Right cardiac atrium (tissue), 5 donors: Measurements from ENCODE around the gene EFR3B. TPM values are rescaled to one million over a fixed set of nuclear protein-coding genes. Genes with fewer than 3 reads are reported as not detected.
"Not testable (repeated sequence)": the region's sequence is repeated elsewhere in the genome, so short reads cannot be mapped to it uniquely, and the experiment has no call there.

Experiments
- ATAC-seq, 2 donors: fragments of 200-7000 bp; cut with Tn5 transposase; one replicate each; pipeline versions ENCODE4 v1.8.0 to v1.9.1; 2020; ENCODE audit warnings: moderate library complexity in 2 of 2, mild to moderate bottlenecking in 1 of 2
- DNase-seq, 3 donors: peaks; one replicate each; pipeline ENCODE4 v3.0.0-alpha.2; 2020
- H3K27ac ChIP-seq: one replicate; pipeline ENCODE4 v1.5.1; 2013; ENCODE audit warnings: mild to moderate bottlenecking, low read length, control low read depth, moderate library complexity
- H3K27me3 ChIP-seq: one replicate; pipeline ENCODE4 v1.6.1; 2013; ENCODE audit not compliant: control insufficient read depth, insufficient read depth
- H3K4me1 ChIP-seq: one replicate; pipeline ENCODE4 v1.6.1; 2013; ENCODE audit warnings: low read length; ENCODE audit not compliant: control insufficient read depth, insufficient read depth
- H3K4me3 ChIP-seq: one replicate; pipeline ENCODE4 v1.5.1; 2013; ENCODE audit warnings: low read length, control low read depth
- H3K9me3 ChIP-seq: one replicate; pipeline ENCODE4 v1.6.1; 2013; ENCODE audit warnings: low read length; ENCODE audit not compliant: control insufficient read depth
- WGBS: extraction: QIAGEN DNeasy Blood & Tissue Kit; methylation state at CpG from one replicate; pipeline ENCODE4 v1.1.7; 2013; 5-methylcytosine and 5-hydroxymethylcytosine counted together
- intact Hi-C, 4 donors: fragments of 100-400 bp; cut with DNase I; formaldehyde crosslinking; loops; one replicate each; pipeline versions ENCODE4 v1.11.0 to v1.14.0; 2022 to 2023
- polyA plus RNA-seq: library from polyadenylated mRNA; stranded (reverse); fragments of 200-250 nt; gene quantifications from one replicate; pipeline ENCODE4 v1.2.3, GENCODE V29; 2013
- total RNA-seq, 4 donors: library from RNA; stranded (reverse); fragmentation: NEBNext Ultra II Directional; extraction: Animal tissue kit (Norgen Biotek cat#: 25700); gene quantifications; one replicate each; pipeline ENCODE4 v1.2.1, GENCODE V29; 2021
- donor health status: healthy with polysubstance abuse.
- donor health status: DM: no; HTN: yes; CAD: no.
- donor health status: DM: no; HTN: no; CAD: no.
- donor health status: DM: no; HTN: yes; CAD: no; lungs with severe emphysema.
- donor health status: DM: yes; HTN: yes; CAD: no.

The EFR3B gene
- total and polyA plus RNA-seq, 5 donors = 2.9 to 9.7 (median 6.3) TPM

GRCh38 chr2:25127071-25127470 lies 85.2 kb downstream of the EFR3B start:
- not testable (repeated sequence) for H3K9me3 ChIP-seq, H3K4me1 ChIP-seq, H3K27ac ChIP-seq, H3K4me3 ChIP-seq, ATAC-seq, DNase-seq, H3K27me3 ChIP-seq
- WGBS = 86% methylated on average over 3 of the region's 3 CpGs
- intact Hi-C loops = loop anchor here in 2 of 4 donors (5.0 kb wide), 2 partner anchors 145 to 150 kb away; no protein-coding TSS in a partner anchor

GRCh38 chr2:25127646-25128045 lies 85.8 kb downstream of the EFR3B start:
- Histone ChIP-seq H3K4me1 (no peaks in the 10 kb centered on the region), H3K27ac (no peak overlapping the region), H3K27me3 (no peaks in the 10 kb centered on the region), H3K9me3 (no peaks in the 10 kb centered on the region), H3K4me3 (no peak overlapping the region)
- DNase-seq (peak in 1 of 3 donors; percentile 42), ATAC-seq (no peak)
- WGBS = 51% methylated on average over 5 of the region's 5 CpGs
- intact Hi-C loops = loop anchor here (2.0 to 5.0 kb wide), 4 partner anchors 145 to 155 kb away; no protein-coding TSS in a partner anchor

GRCh38 chr2:25129901-25130520 lies 88.1 kb downstream of the EFR3B start:
- Histone ChIP-seq H3K9me3 (no peaks in the 10 kb centered on the region), H3K27me3 (no peaks in the 10 kb centered on the region), H3K4me3 (no peak overlapping the region), H3K4me1 (no peaks in the 10 kb centered on the region), H3K27ac (no peak overlapping the region)
- intact Hi-C loops = loop anchor here (2.0 to 5.0 kb wide), 4 partner anchors 148 to 157 kb away; no protein-coding TSS in a partner anchor
- ATAC-seq (no peak), DNase-seq (peak in 1 of 3 donors; percentile 35)
- 90% methylated on average over 15 of the region's 15 CpGs for WGBS

GRCh38 chr2:25131253-25131566 lies 89.3 kb downstream of the EFR3B start:
- Histone ChIP-seq H3K9me3 (no peaks in the 10 kb centered on the region), H3K4me3 (no peak overlapping the region), H3K27me3 (no peaks in the 10 kb centered on the region), H3K4me1 (no peaks in the 10 kb centered on the region), H3K27ac (no peak overlapping the region)
- WGBS = 59% methylated on average over 24 of the region's 24 CpGs
- intact Hi-C loops = no loop called here
- peak in 1 of 3 donors; percentile 61 for DNase-seq
- no peak for ATAC-seq

GRCh38 chr2:25131567-25132298 lies 89.9 kb downstream of the EFR3B start:
- peak; percentile 46 to 75 (median 74) for DNase-seq
- Histone ChIP-seq H3K4me1 (no peaks in the 10 kb centered on the region), H3K27me3 (no peaks in the 10 kb centered on the region), H3K9me3 (no peaks in the 10 kb centered on the region), H3K27ac (no peak overlapping the region), H3K4me3 (peak overlapping the region; percentile 34)
- intact Hi-C loops = no loop called here
- ATAC-seq = peak; percentile 58 to 66
- WGBS = 16% methylated on average over 53 of the region's 53 CpGs

GRCh38 chr2:25132299-25132635 lies 90.4 kb downstream of the EFR3B start:
- 56% methylated on average over 9 of the region's 9 CpGs for WGBS
- H3K4me1 ChIP-seq = no peaks in the 10 kb centered on the region
- peak overlapping the region; percentile 34 for H3K4me3 ChIP-seq
- H3K27me3 ChIP-seq = no peaks in the 10 kb centered on the region
- intact Hi-C loops = no loop called here
- no peak overlapping the region for H3K27ac ChIP-seq
- no peaks in the 10 kb centered on the region for H3K9me3 ChIP-seq
- DNase-seq (no peak), ATAC-seq (no peak)

- DNase-seq (no peak), ATAC-seq (no peak)
- no peaks in the 10 kb centered on the region for H3K4me1 ChIP-seq
- H3K27me3 ChIP-seq = no peaks in the 10 kb centered on the region
- H3K27ac ChIP-seq = no peak overlapping the region
- no peak overlapping the region for H3K4me3 ChIP-seq
- WGBS = 90% methylated on average over 13 of the region's 13 CpGs
- intact Hi-C loops = no loop called here
- H3K9me3 ChIP-seq = no peaks in the 10 kb centered on the region
These were observed 90.8 kb downstream of the EFR3B start for GRCh38 chr2:25132693-25133092.

GRCh38 chr2:25140535-25140934 lies 98.7 kb downstream of the EFR3B start:
- ATAC-seq = not testable (repeated sequence)
- 97% methylated on average over 4 of the region's 4 CpGs for WGBS

GRCh38 chr2:25141120-25141519 lies 99.2 kb downstream of the EFR3B start:
- no peak overlapping the region for H3K4me3 ChIP-seq
- WGBS = 85% methylated on average over 8 of the region's 8 CpGs
- no peaks in the 10 kb centered on the region for H3K4me1 ChIP-seq
- H3K27me3 ChIP-seq = no peaks in the 10 kb centered on the region
- intact Hi-C loops = no loop called here
- ATAC-seq (no peak), DNase-seq (no peak)
- no peaks in the 10 kb centered on the region for H3K9me3 ChIP-seq
- no peak overlapping the region for H3K27ac ChIP-seq

More at GRCh38 chr2:25140535-25140934, 98.7 kb downstream of the EFR3B start:
- H3K4me1 ChIP-seq, H3K4me3 ChIP-seq, H3K27me3 ChIP-seq, H3K9me3 ChIP-seq, DNase-seq, H3K27ac ChIP-seq, intact Hi-C loops: not testable (repeated sequence)

- intact Hi-C loops = no loop called here
- DNase-seq (no peak), ATAC-seq (no peak)
- no peaks in the 10 kb centered on the region for H3K4me1 ChIP-seq
- H3K9me3 ChIP-seq = no peaks in the 10 kb centered on the region
- no peak overlapping the region for H3K4me3 ChIP-seq
- no peak overlapping the region for H3K27ac ChIP-seq
- H3K27me3 ChIP-seq = no peaks in the 10 kb centered on the region
- WGBS = 92% methylated on average over 6 of the region's 6 CpGs
These were observed 103.9 kb downstream of the EFR3B start for GRCh38 chr2:25145803-25146202.

GRCh38 chr2:25146896-25147295 lies 105.0 kb downstream of the EFR3B start:
- WGBS = 97% methylated on average over 10 of the region's 10 CpGs
- H3K9me3 ChIP-seq = no peaks in the 10 kb centered on the region
- H3K27ac ChIP-seq = no peak overlapping the region
- ATAC-seq (no peak), DNase-seq (no peak)
- no peaks in the 10 kb centered on the region for H3K4me1 ChIP-seq
- intact Hi-C loops = no loop called here
- H3K4me3 ChIP-seq = no peak overlapping the region
- no peaks in the 10 kb centered on the region for H3K27me3 ChIP-seq
